Measurements from ENCODE around the gene KDM6A. TPM values are rescaled to one million over a fixed set of nuclear protein-coding genes. Genes with fewer than 3 reads are reported as not detected.
A peak's percentile ranks its signal among the peaks of the same experiment; 100 is the strongest.

The KDM6A gene
- total and polyA plus RNA-seq, 9 of the 15 experiments (the other 6 are each of a cell fraction or from before 2014, with no cell fraction given), result 8.4 to 34.3 (median 22.9) TPM

DNA sequence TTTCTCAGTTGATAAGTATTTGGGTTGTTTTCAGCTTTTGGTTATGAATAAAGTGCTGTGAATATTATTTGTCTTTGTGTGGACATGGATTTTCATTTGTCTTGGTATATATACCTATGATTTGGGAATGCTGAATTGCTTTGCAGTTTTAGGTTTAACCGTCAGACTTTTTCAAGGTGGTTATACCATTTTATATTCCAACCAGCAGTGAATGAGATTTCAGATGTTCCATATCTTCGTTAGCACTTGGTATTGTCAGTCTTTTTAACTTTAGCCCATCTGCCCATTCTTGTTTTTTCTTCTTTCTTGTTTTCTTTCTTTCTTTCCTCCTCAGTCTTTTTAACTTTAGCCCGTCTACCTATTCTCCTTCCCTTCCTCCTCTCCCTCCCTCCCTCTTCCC, 106.0 kb downstream of the KDM6A start (continued):
- TF ChIP-seq, protein P1, sequence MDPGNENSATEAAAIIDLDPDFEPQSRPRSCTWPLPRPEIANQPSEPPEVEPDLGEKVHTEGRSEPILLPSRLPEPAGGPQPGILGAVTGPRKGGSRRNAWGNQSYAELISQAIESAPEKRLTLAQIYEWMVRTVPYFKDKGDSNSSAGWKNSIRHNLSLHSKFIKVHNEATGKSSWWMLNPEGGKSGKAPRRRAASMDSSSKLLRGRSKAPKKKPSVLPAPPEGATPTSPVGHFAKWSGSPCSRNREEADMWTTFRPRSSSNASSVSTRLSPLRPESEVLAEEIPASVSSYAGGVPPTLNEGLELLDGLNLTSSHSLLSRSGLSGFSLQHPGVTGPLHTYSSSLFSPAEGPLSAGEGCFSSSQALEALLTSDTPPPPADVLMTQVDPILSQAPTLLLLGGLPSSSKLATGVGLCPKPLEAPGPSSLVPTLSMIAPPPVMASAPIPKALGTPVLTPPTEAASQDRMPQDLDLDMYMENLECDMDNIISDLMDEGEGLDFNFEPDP (CRISPR knock-in tag; IDR thresholded peaks at IDR 0.05), result no peak
- TF ChIP-seq, protein P2, sequence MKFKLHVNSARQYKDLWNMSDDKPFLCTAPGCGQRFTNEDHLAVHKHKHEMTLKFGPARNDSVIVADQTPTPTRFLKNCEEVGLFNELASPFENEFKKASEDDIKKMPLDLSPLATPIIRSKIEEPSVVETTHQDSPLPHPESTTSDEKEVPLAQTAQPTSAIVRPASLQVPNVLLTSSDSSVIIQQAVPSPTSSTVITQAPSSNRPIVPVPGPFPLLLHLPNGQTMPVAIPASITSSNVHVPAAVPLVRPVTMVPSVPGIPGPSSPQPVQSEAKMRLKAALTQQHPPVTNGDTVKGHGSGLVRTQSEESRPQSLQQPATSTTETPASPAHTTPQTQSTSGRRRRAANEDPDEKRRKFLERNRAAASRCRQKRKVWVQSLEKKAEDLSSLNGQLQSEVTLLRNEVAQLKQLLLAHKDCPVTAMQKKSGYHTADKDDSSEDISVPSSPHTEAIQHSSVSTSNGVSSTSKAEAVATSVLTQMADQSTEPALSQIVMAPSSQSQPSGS (CRISPR knock-in tag; IDR thresholded peaks at IDR 0.05), result no peak
- TF ChIP-seq RBM25 (IDR thresholded peaks at IDR 0.05; ENCODE audit: low read depth, low read length, severe bottlenecking) (peak; percentile 57), ERF (CRISPR knock-in tag; IDR thresholded peaks at IDR 0.05) (no peak), ZNF407 (IDR thresholded peaks at IDR 0.05; ENCODE audit: low read depth) (peak; percentile 15; the same call in 1 of the 2 replicates), ZNF668 (CRISPR knock-in tag; IDR thresholded peaks at IDR 0.05) (no peak)
